Measurements from ENCODE around the gene AKAP6. TPM values are rescaled to one million over a fixed set of nuclear protein-coding genes. Genes with fewer than 3 reads are reported as not detected.

AKAP6 gene
- total and polyA plus RNA-seq, 10 of the 15 experiments (the other 5 are each of a cell fraction or from before 2014, with no cell fraction given) = 0.35 to 5.9 (median 2.2) TPM

GRCh38 chr14:32457213-32457920 lies 128.3 kb downstream of the AKAP6 start (continued):
- TF ChIP-seq PKNOX1 (IDR thresholded peaks at IDR 0.05) (no peak), CHD1 (IDR thresholded peaks at IDR 0.05; ENCODE audit: low read depth, low read length) (no peak), BCL11A (IDR thresholded peaks at IDR 0.05; ENCODE audit: low read depth, low read length) (no peak), MEF2A (IDR thresholded peaks at IDR 0.05; ENCODE audit: insufficient read depth, low read depth, low read length) (no peak)

- Histone ChIP-seq H3K4me1 (ENCODE audit: control insufficient read depth, insufficient read depth, low read length) (no peaks in the 10 kb centered on the region), H3K4me3 (no peak overlapping the region), H3K9ac (ENCODE audit: control insufficient read depth, insufficient read depth, low read length) (no peak overlapping the region), H3K27ac (ENCODE audit: control insufficient read depth, insufficient read depth) (no peak overlapping the region), H3K79me2 (ENCODE audit: control insufficient read depth, insufficient read depth, low read length) (no peaks in the 10 kb centered on the region), H2AFZ (ENCODE audit: control insufficient read depth, low read depth, low read length) (no peak overlapping the region), H3K4me2 (ENCODE audit: control insufficient read depth, insufficient read depth) (no peak overlapping the region), H3K36me3 (ENCODE audit: control insufficient read depth in 2 of 2, insufficient read depth in 2 of 2, low read length in 1 of 2) (no peaks in the 10 kb centered on the region), H3K9me3 (replicated peaks; ENCODE audit: control insufficient read depth, insufficient read depth, low read length) (no peaks in the 10 kb centered on the region), H3K27me3 (replicated peaks in 1 of 2; ENCODE audit: control insufficient read depth in 2 of 2, insufficient read depth in 2 of 2, low read length in 1 of 2) (no peaks in the 10 kb centered on the region; a peak in 1 of 4 replicates), H4K20me1 (ENCODE audit: control insufficient read depth, insufficient read depth) (no peaks in the 10 kb centered on the region)
- ChIA-PET POLR2A (no interaction called here), RAD21 (ENCODE audit: unreplicated experiment) (no interaction called here), CTCF (no interaction called here), SMC1A (ENCODE audit: uncharacterized antibody, unreplicated experiment) (interaction anchor here (0.6 kb wide), 1 partner anchor 559 kb away, joined by 3 read pairs; no protein-coding TSS in a partner anchor)
- intact Hi-C loops (cut with micrococcal nuclease; ENCODE audit: unreplicated experiment) = no loop called here
- in situ Hi-C loops (cut with MboI) = loop anchor here (25.0 kb wide), 1 partner anchor 946 kb away; no protein-coding TSS in a partner anchor
- FAIRE-seq (no peak), DNase-seq (ENCODE audit: low read depth, low spot score) (no peak), ATAC-seq (no peak)
- BruUV-seq (replicated peaks) = no TSS peak
- no peak for TF ChIP-seq ATF7 (IDR thresholded peaks at IDR 0.05; ENCODE audit: low read depth)
- TF ChIP-seq ZNF217 (IDR thresholded peaks at IDR 0.05) = no peak
- 9% methylated on average over 3 of the region's 3 CpGs for WGBS (ENCODE audit: insufficient coverage, insufficient replicate concordance, low lambda C conversion rate, missing lambda C conversion rate)
Measured at GRCh38 chr14:32458720-32459119, 129.6 kb downstream of the AKAP6 start.
